HG03460 (cell line): ENCODE data around the gene FABP1.

ENCODE experiments used
- ATAC-seq: cut with Tn5 transposase; IDR thresholded peaks from one replicate; pipeline ENCODE4 v1.9.1; 2021; ENCODE audit not compliant: unreplicated experiment

FABP1 gene

DNA sequence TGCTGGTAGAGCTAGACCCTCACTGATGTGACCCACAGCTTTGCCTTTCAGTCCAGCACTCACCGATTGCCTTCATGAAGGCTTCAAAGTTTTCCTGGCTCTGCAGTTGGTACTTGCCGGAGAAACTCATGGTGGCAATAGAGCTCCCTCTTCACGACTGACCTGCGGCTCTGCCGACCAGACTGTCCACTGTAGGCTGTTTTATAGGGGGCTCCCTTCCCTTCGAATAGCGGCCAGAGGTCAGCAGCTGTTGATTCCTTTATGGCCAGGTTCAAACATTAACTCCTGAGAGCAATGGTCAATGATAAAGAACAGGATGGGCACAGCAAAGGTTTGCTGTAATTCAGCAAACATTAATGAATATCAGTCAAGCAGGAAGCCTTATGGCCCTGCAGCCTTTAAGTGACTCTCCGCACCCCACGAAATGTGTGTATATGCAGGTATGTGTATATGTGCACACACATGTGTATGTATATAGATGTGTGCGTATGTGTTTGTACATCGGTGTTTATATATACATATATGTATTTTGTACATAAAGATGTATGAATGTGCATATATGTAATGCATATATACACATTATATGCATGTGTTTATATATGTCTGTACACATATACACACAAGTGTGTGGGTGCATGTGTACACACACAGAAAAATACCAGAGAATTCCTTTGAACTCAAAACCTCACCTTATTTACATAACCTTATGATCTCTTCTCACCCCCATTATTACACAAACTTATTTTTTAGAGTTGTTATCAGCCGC, at the start of gene FABP1:
TSS of gene FABP1 (minus strand) at position 175 of the 766 bp plus-strand sequence. CDS start at position 130, 45 bp downstream.
- no peak for ATAC-seq

DNA sequence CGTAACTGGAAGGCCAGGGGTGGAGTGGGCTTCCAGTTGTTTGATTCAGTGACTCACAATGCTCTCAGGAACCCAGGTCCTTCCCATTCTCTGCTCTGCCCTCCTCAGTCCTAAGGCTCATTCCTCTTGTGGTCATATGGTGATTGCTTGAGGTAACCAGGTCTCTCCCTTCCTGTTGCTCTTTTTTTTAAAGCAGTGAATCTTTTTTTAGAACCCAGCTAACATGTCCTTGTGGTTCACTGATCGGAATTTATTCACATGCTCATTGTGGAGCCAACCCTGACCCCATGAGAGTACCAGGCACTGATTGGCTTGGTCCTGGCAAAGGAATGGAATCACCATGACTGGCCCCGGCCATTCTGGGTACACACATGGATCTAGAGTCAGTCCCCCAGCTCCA, 49.7 kb upstream of the FABP1 start:
- no peak for ATAC-seq

DNA sequence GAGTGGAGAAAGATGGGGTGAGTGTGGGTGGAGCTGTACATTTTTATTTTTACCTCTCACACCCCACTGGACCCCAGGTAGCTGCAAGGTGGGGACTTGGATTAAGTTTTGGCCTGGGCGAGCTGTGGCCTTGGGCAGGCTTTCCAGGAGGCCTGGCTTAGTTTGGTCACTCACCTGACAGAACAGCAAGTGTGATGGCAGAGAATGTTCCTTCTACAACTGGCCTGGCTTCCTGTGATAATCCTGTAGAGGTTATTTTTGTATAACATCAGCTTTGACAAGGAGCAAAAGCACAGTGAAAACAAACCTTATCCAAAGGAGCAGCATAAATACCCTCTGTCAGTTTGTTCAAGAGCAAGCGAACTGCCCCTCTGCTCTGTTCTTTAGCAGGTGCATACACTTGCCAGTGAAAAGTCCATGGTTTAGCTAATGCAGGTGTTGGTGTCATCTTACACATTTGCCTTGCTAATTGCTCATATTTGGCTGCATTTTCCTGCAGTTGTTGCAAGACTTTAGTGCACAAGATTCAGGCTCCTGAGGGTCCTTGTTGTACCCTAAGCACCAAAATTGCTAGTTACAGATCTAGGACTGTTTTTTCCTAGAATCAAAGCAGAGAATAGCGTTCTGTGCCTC, 48.6 kb upstream of the FABP1 start:
- no peak for ATAC-seq

DNA sequence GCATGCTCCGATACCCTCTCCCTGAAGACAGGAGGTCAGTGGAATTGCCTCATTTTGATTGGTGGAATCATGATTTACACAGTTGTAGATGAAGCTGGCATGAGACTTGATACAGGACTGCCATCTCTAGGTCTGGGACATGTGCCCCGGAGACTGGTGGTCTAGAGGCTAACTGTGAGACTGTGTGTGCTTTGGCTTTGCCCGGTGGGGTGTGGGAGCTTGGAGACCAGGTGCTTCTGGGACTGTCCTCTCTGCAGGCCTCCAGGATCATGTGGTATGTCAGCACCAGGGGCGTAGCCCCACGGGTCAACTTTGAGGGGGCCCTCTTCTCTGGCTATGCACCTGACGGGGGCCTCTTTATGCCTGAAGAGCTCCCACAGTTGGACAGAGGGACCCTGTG, 45.0 kb upstream of the FABP1 start:
- ATAC-seq: no peak

DNA sequence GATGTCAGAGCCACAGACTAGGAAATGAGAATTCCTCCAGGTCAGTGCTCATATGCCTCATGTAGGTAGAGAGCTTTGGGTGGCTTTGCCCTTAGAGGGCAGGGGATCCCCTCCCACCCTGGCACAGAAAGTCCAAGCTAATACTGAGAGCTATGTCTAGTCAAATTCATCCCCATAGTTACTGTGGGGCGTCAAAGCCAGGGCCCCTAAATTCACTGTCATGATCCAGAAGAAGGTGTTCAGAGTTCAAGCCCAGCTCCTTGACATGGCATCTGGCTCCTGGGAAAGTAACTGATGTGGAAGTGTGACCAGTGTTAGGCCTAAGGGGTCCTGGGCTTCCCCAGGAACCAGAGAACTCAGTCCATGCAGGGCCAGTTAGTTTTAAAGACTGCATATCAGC, 44.1 kb upstream of the FABP1 start:
- ATAC-seq: no peak

DNA sequence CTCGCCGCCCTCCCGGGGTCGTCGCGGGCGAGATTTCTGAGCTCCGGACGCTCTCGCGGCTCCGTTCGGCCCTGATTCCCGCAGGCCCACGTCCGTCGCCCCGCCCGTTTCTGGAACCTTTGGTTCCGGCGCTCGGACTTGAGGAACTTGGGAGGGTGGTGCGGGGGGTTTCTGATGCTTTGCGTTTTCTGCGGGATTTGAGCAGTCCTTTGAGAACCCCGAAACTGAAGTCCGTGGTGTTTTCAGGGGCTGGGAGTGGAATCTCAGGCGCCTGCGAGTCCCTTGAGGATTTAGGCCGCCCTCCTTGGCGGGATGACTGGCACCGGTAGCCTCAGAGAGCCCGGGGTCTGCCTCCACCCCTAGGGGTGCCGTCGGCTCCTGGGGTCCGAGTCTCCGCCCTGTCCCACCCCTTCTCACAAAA, 42.6 kb upstream of the FABP1 start:
- peak; percentile 29 for ATAC-seq

DNA sequence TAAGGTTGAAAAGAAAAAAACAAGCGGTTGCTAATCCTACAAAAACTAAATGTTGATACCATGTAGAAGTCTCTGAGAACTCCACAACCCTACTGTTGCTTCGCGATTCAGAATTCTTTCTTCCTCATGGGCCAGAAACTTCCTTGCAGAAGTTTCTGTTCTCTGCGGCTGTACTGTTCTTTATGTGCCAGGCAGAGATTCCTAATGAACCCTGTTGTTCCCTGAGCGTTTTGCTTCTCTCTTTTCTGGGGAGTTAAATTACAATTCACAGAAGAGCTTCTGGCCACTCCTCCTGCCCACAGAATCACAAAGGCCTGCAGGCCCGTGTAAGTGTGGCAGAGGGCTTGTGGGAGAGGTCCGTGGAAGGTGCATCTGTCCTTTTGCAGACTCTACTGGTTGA, 40.5 kb upstream of the FABP1 start:
- no peak for ATAC-seq

DNA sequence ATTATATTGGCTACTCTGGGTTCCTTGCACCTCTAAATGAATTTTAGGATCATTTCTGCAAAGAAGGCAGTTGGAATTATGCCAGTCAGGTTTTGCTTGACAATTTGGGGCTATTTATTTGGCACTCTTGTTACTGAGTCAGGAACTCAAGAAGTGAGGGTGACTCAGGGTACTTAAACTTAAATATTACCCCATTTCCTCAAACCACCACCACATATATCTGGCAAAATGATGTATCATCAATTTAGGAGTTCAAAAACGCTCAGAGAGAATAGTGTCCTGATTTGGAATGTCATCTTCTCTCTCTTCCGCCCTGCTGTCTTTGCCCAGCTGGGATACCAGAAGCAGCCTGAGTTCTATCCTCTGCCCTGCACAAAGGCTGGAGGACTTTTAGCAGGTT, 39.9 kb upstream of the FABP1 start:
- no peak for ATAC-seq

DNA sequence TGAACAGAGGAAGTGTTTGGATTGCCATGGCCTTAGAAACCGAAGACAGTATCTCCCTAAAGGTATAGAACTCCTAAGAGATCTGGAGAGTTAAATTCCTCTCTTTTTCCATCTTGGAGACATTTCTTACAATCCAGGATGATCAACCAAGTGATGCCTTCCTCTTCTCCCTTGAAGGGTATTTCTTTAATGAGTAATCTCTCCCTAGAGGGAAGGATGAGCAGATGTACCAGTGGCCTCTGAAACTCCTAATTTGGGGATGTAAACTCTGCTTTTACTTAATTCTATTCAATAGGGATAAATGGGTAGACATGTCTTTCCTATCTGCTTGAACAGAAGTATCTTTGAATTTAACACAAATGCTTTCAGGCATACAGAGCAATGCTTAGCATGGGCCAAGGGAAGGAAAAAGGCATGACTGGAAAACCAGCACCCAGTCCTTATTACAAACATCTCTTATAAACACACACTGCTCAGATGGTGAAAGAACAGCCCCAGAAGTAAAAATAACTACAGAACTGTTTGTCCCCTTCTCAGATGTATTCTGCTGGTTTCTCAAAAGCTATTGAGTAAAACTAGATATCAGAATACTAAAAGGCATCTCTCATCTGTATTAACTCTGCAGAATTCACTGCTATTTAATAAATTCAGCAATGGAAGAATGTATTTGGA, 37.6 kb upstream of the FABP1 start:
- ATAC-seq: no peak

DNA sequence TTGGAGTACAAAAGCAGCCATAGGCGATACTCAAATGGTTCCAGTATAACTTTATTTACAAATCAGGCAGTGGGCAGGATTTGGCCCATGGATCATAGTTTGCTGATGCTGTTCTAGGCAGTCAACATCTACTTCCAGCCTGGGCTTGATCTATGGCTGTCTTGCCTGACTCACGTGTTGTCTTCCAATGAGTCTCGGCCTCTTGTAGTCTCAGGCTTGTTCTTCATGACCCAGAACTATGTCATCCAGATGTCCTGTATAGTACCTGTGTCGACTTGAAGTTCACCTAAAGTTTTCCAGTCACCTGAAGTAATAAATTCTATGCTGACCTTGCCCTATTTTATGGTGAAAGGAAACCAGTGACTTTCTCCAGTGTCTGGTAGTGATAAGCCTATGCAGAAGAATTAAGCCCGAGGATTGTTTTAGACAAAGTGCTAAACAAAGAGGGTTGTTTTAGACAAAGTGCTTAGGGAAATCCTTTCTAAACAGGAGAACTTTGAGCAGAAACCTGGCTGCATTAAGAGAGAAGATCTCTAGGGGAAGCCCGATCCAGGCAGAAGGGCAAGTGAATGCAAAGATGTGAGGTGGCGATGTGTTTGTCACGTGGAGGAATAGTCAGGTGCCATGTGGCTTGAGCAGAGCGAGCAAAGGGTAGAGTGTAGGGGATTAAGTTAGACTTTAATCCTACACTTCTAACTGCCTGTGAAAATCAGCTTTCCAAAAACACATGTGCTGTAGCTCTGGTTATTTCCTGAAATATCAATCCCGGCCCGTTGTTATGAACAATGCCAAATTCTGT, 33.8 kb upstream of the FABP1 start:
- ATAC-seq: no peak

DNA sequence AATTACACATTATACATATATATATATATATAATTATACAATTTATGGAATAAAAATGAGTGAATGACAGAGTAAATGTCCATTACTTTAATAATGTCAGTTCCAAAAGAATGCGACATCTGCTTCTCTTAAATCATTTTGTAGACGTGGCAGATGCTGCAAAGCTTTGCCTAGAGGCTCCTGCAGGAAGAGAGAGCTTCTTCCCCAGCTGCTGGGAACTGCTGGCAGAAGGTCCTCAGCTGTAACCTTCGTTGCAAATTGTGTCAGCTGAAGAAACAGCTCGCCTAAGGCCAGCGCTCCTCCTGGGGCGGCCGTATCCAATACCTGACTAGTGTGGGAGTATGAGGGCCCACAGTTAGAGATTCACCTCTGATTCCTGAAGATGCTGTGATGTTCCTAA, 32.7 kb upstream of the FABP1 start:
- ATAC-seq: no peak

DNA sequence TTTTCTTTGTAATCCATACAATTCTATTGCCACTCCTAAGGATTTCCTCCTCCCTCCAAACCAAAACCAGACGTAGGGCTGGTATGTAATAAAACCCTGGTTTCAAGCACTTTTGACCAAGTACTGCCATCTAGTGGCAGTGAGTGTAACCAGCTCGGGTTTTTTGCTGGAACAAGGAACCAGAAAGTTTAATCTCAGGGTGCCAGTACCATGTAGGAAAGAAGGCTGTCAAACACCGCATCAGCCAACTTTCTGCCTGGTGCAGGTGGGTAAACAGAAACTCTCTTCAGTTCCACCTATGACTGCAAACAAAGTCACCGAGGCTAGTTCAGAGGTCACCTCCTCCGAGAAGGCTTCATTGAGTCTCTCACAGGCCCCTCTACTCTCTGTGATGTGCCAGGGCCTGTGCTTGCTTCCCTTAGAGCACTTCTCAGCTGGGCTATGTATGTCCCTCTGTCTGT, 32.1 kb upstream of the FABP1 start:
- no peak for ATAC-seq

DNA sequence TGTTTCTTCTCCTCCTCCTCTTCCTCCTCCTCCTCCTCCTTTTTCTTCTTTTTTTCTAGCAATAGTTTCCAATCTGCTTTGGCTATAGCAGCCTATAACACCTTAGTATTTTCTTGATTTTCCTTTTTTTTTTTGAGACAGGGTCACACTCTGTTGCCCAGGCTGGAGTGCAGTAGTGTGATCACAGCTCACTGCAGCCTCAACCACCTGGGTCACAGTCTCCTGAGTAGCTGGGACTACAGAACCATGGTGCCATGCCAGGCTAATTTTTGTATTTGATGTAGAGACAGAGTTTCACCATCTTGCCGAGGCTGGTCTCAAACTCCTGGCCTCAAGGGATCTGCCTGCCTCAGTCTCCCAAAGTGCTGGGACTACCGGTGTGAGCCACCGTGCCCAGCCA, 31.6 kb upstream of the FABP1 start:
- no peak for ATAC-seq

DNA sequence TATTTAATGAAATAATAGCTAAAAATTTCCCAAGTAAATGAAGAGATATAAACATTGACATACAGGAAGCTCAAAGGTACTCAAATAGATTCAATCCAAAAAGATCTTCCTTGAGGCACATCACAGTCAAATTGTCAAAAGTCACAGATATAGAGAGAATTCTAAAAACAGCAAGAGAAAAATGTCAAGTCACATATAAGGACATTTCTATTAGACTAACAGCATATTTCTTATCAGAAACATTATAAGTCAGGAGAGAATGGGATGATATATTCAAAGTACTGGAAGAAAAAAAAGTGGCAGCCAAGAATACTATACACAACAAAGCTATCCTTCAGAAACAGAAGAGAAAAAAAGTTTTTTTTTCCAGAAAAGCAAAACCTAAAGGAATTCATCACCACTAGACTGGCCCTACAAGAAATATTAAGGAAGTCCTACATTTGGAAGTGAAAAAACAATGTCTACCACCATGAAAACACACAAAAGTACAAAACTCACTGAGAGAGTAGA, 21.1 kb upstream of the FABP1 start:
- no peak for ATAC-seq

DNA sequence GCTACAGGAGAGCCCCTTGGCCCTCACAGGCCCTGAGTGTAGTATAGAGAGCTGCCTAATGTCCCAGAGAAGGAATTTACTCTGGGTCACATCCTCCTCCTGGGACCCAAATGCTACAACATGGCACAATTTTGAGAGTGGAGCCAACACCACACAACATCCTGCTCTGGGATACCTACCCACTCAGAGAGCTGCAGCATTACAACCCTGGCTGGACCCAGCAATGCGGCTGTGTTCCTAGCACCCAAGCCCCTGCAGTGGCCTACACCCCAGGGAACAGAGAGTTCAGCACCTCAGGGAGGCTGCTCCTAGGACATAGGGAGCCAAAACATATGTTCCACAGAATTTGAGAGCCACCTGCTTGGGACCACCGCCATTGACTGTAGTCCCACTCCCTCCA, 19.3 kb upstream of the FABP1 start:
- no peak for ATAC-seq

DNA sequence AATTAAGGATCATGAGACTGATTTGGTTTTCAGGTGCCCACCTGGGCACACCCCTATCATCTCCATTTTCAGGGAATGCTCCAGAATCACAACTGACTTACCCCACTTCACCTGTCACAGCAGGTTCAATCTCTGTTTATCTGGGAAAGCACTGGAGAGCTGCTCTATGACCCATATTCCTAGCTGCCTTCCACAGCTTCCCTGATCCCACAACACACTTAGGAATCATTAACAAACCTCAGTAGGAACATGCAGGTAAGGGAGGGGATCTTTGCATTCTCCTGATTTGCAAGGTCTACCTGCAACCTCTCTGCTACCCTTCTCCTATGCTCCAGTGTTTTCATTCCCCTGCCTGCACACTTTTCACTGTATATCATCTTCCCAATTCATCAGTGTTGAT, 18.7 kb upstream of the FABP1 start:
- ATAC-seq: no peak

DNA sequence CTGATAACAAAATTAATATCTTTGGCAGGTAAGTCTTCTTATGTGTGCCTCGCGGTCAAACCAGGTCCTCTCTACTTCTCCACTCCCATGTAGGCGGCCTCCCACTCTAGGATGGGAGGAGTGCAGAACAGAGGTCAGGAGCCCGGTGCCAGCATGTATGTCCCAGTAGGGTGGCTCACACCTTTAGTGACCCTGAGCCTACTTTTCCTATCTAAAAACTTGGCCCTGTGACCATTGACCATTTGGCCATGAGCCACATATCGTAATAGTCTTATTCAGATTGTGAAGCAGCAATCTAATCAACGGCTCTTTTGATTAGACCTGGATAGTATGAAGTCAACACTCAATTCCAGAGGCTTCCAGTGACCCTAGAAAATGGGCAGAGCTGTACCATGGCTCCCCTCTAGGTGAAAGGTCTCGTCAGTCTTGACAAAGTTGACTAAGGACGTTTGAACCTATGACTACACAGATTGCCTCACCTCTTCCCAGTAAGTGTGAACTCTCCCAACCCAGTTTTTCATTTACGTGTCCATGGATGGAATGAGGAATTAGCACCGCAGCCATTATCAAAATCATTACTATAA, 17.1 kb upstream of the FABP1 start:
- ATAC-seq: no peak

DNA sequence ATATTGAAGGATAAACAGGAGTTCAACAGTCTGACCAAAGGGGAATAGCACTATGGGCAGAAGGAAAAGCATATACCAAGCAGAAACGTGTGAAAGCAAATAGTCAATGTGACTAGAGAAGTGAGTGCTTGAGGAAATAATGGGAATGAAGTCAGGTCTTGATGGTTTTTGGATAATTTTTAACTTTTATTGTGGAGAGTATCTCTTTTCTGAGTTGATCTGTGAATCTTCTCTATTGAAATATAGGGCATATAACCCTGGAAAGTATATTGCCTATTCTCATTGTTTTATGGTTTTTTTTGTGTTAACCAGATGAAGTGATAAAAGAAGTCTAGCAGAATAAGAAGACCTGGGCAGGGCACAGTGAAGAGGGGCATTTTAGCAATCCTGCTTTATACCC, 16.4 kb upstream of the FABP1 start:
- ATAC-seq: no peak

DNA sequence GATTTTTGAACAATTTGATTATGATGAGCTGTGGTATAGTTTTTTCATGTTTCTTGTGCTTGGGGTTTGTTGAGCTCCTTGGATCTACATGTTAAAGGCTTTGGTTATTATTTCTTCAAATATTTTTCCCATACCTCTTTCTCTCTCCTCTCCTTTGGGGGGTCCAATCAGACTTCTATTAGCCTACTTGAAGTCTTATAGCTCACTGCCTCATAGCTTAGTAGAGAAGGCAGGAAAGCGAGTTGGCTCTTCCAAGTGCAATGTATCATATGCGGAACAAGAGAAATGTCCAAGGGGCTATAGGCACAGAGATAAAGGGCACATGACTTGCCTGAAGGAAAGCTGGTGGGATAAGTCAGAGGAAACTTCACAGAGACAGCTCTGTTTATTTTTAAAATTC, 14.1 kb upstream of the FABP1 start:
- no peak for ATAC-seq

DNA sequence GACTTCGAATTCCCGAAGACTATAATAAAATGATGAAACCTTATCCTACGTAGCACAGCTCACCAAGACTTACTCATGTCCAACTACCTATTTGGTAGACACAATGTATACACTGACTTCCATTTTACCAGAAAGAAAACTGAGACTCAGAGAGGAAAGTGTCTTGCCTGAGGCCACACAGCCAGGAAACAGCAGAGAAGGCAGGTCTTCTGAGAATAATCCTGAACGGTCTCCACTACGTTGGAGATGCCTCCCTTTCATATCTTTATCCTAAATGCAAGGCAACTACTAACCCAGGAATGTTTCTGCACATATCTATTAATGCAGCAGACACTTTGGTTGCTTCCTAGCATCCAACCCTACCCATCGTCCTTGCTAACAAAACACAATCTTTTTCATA, 11.9 kb upstream of the FABP1 start:
- ATAC-seq: no peak

DNA sequence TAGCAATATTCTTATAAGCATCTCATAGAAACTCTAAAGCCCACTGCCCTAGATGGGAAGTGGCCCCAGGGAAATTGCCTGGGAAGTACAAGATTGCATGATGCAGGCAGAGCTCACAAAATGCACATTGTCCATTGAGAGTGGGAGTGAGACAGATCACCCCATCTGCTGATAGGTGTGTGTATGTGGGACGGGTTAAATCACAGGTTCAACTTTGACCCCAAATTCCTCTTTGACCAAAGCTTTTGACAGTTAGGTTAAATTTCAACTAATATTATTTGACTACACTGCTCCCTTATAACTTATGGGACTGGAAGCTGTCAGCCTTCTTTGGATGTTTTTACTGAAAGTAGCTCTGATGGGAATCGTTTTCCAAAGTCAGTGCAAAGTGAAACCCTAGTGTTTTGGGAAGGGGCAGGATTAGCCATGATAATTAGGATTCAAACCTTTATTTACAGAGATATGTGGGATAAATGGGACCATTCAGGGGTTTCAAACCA, 11.4 kb upstream of the FABP1 start:
- no peak for ATAC-seq
